ENCODE results near the gene TRIL. TPM values are rescaled to one million over a fixed set of nuclear protein-coding genes. Genes with fewer than 3 reads are reported as not detected.

The TRIL gene
- total and polyA plus RNA-seq, 2 of the 13 experiments (the other 11 are each of a cell fraction or from before 2014, with no cell fraction given) = 0.18 to 0.40 TPM

GRCh38 chr7:28955718-28956607 is 2.2 kb downstream of the TRIL start (continued):
- no peak; the same call in 1 of the 2 replicates for TF ChIP-seq ZNF646 (CRISPR knock-in tag; IDR thresholded peaks at IDR 0.05)
- no peak for TF ChIP-seq TAF15 (IDR thresholded peaks at IDR 0.05; ENCODE audit: low read depth, low read length, poor library complexity, severe bottlenecking)
- peak; percentile 65; the same call in 1 of the 2 replicates for TF ChIP-seq CBFB (CRISPR knock-in tag; IDR thresholded peaks at IDR 0.05)
- no peak for TF ChIP-seq ZNF460 (CRISPR knock-in tag; IDR thresholded peaks at IDR 0.05; ENCODE audit: borderline replicate concordance)
- TF ChIP-seq GATA4 (IDR thresholded peaks at IDR 0.05; ENCODE audit: borderline replicate concordance, low read depth) = 0 out of 2 replicates have a peak, but pooled peaks have one; percentile 52
- TF ChIP-seq CSRNP1 (CRISPR knock-in tag; IDR thresholded peaks at IDR 0.05) = no peak; the same call in 1 of the 2 replicates
- no peak for TF ChIP-seq HNRNPUL1 (IDR thresholded peaks at IDR 0.05; ENCODE audit: low read depth, low read length)
- peak; percentile 68; the same call in 1 of the 2 replicates for TF ChIP-seq MTF1 (CRISPR knock-in tag; IDR thresholded peaks at IDR 0.05)
- TF ChIP-seq ZNF34 (CRISPR knock-in tag; IDR thresholded peaks at IDR 0.05; ENCODE audit: borderline replicate concordance) = peak; percentile 91; the same call in 1 of the 2 replicates
- TF ChIP-seq ZNF704 (CRISPR knock-in tag; IDR thresholded peaks at IDR 0.05; ENCODE audit: borderline replicate concordance) = peak; percentile 92; the same call in 1 of the 2 replicates
- 0 out of 2 replicates have a peak, but pooled peaks have one; percentile 12 for TF ChIP-seq CBX5 (CRISPR knock-in tag; IDR thresholded peaks at IDR 0.05; ENCODE audit: borderline replicate concordance)
- TF ChIP-seq GPN1 (CRISPR knock-in tag; IDR thresholded peaks at IDR 0.05; ENCODE audit: borderline replicate concordance) = no peak
- TF ChIP-seq ZSCAN31 (CRISPR knock-in tag; IDR thresholded peaks at IDR 0.05; ENCODE audit: low read depth) = peak; percentile 97
- TF ChIP-seq ZNF75D (CRISPR knock-in tag; IDR thresholded peaks at IDR 0.05; ENCODE audit: borderline replicate concordance) = peak; percentile 83; the same call in 1 of the 2 replicates
- TF ChIP-seq MYNN (CRISPR knock-in tag; IDR thresholded peaks at IDR 0.05; ENCODE audit: low read depth) = no peak
- TF ChIP-seq ZSCAN12 (CRISPR knock-in tag; IDR thresholded peaks at IDR 0.05) = 0 out of 2 replicates have a peak, but pooled peaks have one; percentile 78

Measured in HepG2 (cell line).